Loucy (cell line): ENCODE data around the gene PAX7.

Experiments
- EZH2phosphoT487 ChIP-seq: fragments of 200-600 bp; IDR thresholded peaks from 2 replicates; pipeline ENCODE4 v1.6.1; 2018; ENCODE audit warnings: antibody characterized with exemption, mild to moderate bottlenecking, moderate library complexity, borderline replicate concordance
- TF ChIP-seq, protein P1 (sequence below): fragments of 200-600 bp; sonication (generic); conservative IDR thresholded peaks from 2 replicates; pipeline ENCODE4 v1.5.1; 2014; ENCODE audit warnings: mild to moderate bottlenecking, antibody characterized with exemption, low read length

- TF ChIP-seq, protein P1, sequence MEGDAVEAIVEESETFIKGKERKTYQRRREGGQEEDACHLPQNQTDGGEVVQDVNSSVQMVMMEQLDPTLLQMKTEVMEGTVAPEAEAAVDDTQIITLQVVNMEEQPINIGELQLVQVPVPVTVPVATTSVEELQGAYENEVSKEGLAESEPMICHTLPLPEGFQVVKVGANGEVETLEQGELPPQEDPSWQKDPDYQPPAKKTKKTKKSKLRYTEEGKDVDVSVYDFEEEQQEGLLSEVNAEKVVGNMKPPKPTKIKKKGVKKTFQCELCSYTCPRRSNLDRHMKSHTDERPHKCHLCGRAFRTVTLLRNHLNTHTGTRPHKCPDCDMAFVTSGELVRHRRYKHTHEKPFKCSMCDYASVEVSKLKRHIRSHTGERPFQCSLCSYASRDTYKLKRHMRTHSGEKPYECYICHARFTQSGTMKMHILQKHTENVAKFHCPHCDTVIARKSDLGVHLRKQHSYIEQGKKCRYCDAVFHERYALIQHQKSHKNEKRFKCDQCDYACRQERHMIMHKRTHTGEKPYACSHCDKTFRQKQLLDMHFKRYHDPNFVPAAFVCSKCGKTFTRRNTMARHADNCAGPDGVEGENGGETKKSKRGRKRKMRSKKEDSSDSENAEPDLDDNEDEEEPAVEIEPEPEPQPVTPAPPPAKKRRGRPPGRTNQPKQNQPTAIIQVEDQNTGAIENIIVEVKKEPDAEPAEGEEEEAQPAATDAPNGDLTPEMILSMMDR: no peak
- no peak for TF ChIP-seq EZH2phosphoT487
These were observed 69.9 kb downstream of the PAX7 start for GRCh38 chr1:18700530-18700929.
